Measurements from ENCODE around the gene GNG13. TPM values are rescaled to one million over a fixed set of nuclear protein-coding genes. Genes with fewer than 3 reads are reported as not detected.

Gene GNG13
- total RNA-seq, 2 experiments from 2014 or later, result not detected

- peaks cover 1% of the 10 kb centered on the region for H3K27me3 Mint-ChIP-seq
- H3K36me3 Mint-ChIP-seq (ENCODE audit: low read depth), result peaks cover 15% of the 10 kb centered on the region
- ChIA-PET CTCF (no interaction called here), POLR2A (no interaction called here)
- H3K4me1 Mint-ChIP-seq, result peaks cover 2% of the 10 kb centered on the region
- no peak overlapping the region for H3K4me3 Mint-ChIP-seq
- intact Hi-C loops (cut with DNase I, micrococcal nuclease), result no loop called here
- ATAC-seq (peak; percentile 71), DNase-seq (peak; percentile 58)
- no peak overlapping the region for H3K27ac Mint-ChIP-seq
- H3K9me3 Mint-ChIP-seq (ENCODE audit: low read depth), result no peaks in the 10 kb centered on the region
Measured at GRCh38 chr16:797120-797420, 3.5 kb downstream of the GNG13 start.

GRCh38 chr16:796296-797119 lies 4.0 kb downstream of the GNG13 start:
- no peak overlapping the region for H3K4me3 Mint-ChIP-seq
- no peak overlapping the region for H3K27ac Mint-ChIP-seq
- intact Hi-C loops (cut with DNase I, micrococcal nuclease), result no loop called here
- DNase-seq (no peak), ATAC-seq (no peak)
- ChIA-PET CTCF (no interaction called here), POLR2A (no interaction called here)
- H3K27me3 Mint-ChIP-seq, result no peaks in the 10 kb centered on the region
- peaks cover 19% of the 10 kb centered on the region for H3K36me3 Mint-ChIP-seq (ENCODE audit: low read depth)
- H3K9me3 Mint-ChIP-seq (ENCODE audit: low read depth), result no peaks in the 10 kb centered on the region
- H3K4me1 Mint-ChIP-seq, result peaks cover 2% of the 10 kb centered on the region

DNA sequence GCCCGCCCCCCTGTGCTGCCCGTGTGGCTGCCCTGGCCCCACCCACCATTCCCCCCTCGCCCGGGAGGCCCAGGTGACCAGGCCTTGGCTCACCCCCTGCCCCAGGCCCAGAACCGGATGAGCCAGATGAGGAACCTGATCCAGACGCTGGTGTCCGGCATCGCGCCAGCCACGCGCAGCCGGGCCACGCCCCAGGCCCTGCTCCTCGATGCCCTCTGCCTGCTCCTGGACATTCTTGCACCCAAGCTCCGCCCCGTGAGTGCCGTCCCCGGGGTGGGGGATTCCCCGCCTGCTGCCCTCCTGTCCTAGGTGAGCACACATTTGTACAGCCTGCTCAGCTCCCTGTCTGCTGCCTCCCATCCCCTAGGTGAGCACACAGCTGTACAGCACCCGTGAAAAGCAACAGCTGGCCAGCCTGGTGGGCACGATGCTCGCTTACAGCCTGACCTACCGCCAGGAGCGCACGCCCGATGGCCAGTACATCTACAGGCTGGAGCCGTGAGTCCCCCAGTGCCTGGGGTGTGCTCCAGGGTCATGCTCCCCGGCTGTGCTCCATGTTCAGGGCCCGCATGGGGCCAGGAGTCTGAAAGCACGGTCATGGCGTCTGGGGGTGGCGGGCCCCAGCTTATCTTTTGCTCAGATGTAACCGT lies 4.8 kb downstream of the GNG13 start:
- no peak for DNase-seq
- H3K9me3 Mint-ChIP-seq (ENCODE audit: low read depth), result no peaks in the 10 kb centered on the region
- ChIA-PET CTCF (no interaction called here), POLR2A (no interaction called here)
- ATAC-seq, result no peak
- H3K4me3 Mint-ChIP-seq, result no peak overlapping the region
- H3K36me3 Mint-ChIP-seq (ENCODE audit: low read depth), result peaks cover 23% of the 10 kb centered on the region
- intact Hi-C loops (cut with DNase I, micrococcal nuclease), result no loop called here
- H3K4me1 Mint-ChIP-seq, result peaks cover 2% of the 10 kb centered on the region
- no peaks in the 10 kb centered on the region for H3K27me3 Mint-ChIP-seq
- no peak overlapping the region for H3K27ac Mint-ChIP-seq

GRCh38 chr16:794853-795466 lies 5.6 kb downstream of the GNG13 start:
- Mint-ChIP-seq H3K4me3 (no peak overlapping the region), H3K27ac (no peak overlapping the region), H3K4me1 (peaks cover 2% of the 10 kb centered on the region), H3K36me3 (ENCODE audit: low read depth) (peaks cover 25% of the 10 kb centered on the region), H3K27me3 (no peaks in the 10 kb centered on the region), H3K9me3 (ENCODE audit: low read depth) (no peaks in the 10 kb centered on the region)
- DNase-seq, result no peak
- CTCF ChIA-PET, result no interaction called here
- intact Hi-C loops (cut with DNase I, micrococcal nuclease), result no loop called here
- POLR2A ChIA-PET, result no interaction called here
- no peak for ATAC-seq

- Mint-ChIP-seq H3K4me1 (peaks cover 4% of the 10 kb centered on the region), H3K27ac (no peak overlapping the region), H3K9me3 (ENCODE audit: low read depth) (no peaks in the 10 kb centered on the region), H3K27me3 (no peaks in the 10 kb centered on the region), H3K36me3 (ENCODE audit: low read depth) (peaks cover 27% of the 10 kb centered on the region), H3K4me3 (no peak overlapping the region)
- no peak for ATAC-seq
- POLR2A ChIA-PET, result no interaction called here
- no peak for DNase-seq
- CTCF ChIA-PET, result no interaction called here
- intact Hi-C loops (cut with DNase I, micrococcal nuclease), result no loop called here
Measured at GRCh38 chr16:794091-794822, 6.3 kb downstream of the GNG13 start.

GRCh38 chr16:793414-793813 lies 7.1 kb downstream of the GNG13 start:
- peaks cover 27% of the 10 kb centered on the region for H3K36me3 Mint-ChIP-seq (ENCODE audit: low read depth)
- H3K27me3 Mint-ChIP-seq, result no peaks in the 10 kb centered on the region
- intact Hi-C loops (cut with DNase I, micrococcal nuclease), result no loop called here
- CTCF ChIA-PET, result interaction anchor here (1.2 kb wide), 1 partner anchor 73 kb away, joined by 3 read pairs; no protein-coding TSS in a partner anchor
- H3K4me1 Mint-ChIP-seq, result peaks cover 4% of the 10 kb centered on the region
- DNase-seq (no peak), ATAC-seq (no peak)
- POLR2A ChIA-PET, result no interaction called here
- no peak overlapping the region for H3K27ac Mint-ChIP-seq
- no peaks in the 10 kb centered on the region for H3K9me3 Mint-ChIP-seq (ENCODE audit: low read depth)
- H3K4me3 Mint-ChIP-seq, result no peak overlapping the region

DNA sequence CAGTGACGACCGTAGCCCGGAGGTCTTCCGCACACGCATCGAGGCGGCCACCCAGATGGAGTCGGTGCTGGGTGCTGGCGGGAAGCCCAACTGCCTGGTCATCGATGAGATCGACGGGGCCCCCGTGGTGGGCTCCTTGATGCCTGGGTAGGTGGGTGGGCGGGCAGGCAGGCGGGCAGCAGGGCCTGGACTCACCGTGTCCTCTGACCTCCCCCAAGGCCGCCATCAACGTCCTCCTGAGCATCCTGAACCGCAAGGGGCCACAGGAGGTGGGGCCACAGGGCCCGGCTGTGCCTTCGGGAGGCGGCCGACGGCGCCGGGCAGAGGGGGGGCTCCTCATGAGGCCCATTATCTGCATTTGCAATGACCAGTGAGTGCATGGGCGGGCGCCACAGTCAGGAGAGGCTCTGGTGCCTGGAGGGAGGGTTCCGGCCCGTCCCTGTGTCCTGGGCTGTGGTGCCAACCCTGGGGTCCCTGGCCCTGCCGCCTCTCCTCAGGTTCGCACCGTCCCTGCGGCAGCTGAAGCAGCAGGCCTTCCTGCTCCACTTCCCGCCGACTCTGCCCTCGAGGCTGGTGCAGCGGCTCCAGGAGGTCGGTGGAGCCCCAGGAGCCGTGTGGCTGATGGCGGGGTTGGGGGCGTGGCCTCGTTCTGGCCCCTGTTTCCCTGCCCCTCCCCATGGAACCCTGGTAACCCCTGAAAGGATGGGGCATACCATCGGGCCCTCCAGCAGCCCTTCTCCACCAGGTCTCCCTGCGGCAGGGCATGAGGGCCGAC lies 8.1 kb downstream of the GNG13 start:
- no peak for ATAC-seq
- intact Hi-C loops (cut with DNase I, micrococcal nuclease), result no loop called here
- peaks cover 22% of the 10 kb centered on the region for H3K36me3 Mint-ChIP-seq (ENCODE audit: low read depth)
- no peak overlapping the region for H3K4me3 Mint-ChIP-seq
- H3K27me3 Mint-ChIP-seq, result no peaks in the 10 kb centered on the region
- ChIA-PET POLR2A (no interaction called here), CTCF (interaction anchor here (1.2 kb wide), 1 partner anchor 72 kb away, joined by 3 read pairs; no protein-coding TSS in a partner anchor)
- H3K27ac Mint-ChIP-seq, result no peak overlapping the region
- DNase-seq, result no peak
- peaks cover 7% of the 10 kb centered on the region for H3K4me1 Mint-ChIP-seq
- H3K9me3 Mint-ChIP-seq (ENCODE audit: low read depth), result no peaks in the 10 kb centered on the region

- H3K36me3 Mint-ChIP-seq (ENCODE audit: low read depth), result peaks cover 15% of the 10 kb centered on the region
- H3K9me3 Mint-ChIP-seq (ENCODE audit: low read depth), result no peaks in the 10 kb centered on the region
- H3K27me3 Mint-ChIP-seq, result no peaks in the 10 kb centered on the region
- H3K27ac Mint-ChIP-seq, result no peak overlapping the region
- ChIA-PET POLR2A (no interaction called here), CTCF (interaction anchor here (1.0 kb wide), 1 partner anchor 75 kb away, joined by 3 read pairs; no protein-coding TSS in a partner anchor)
- peaks cover 11% of the 10 kb centered on the region for H3K4me1 Mint-ChIP-seq
- DNase-seq (no peak), ATAC-seq (no peak)
- no peak overlapping the region for H3K4me3 Mint-ChIP-seq
- intact Hi-C loops (cut with DNase I, micrococcal nuclease), result no loop called here
Measured at GRCh38 chr16:791131-791530, 9.4 kb downstream of the GNG13 start.

DNA sequence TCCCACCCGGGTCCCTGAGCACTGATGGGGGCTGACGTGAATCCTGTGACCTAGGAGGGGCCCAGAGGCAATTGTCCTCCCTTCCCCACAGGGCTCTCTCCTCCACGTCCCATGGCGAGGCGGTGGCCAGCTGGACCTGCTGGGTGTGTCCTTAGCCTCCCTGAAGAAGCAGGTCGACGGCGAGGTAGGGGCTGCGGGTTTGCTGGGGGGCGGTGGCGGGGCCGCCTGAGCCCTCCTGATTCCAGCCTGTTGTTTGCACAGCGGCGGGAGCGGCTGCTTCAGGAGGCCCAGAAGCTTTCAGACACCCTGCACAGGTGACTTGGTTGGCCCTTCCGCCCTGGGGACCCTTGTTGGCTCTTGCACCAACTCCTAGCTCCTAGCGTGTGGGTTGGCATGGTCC lies 10.4 kb downstream of the GNG13 start:
- Mint-ChIP-seq H3K27me3 (no peaks in the 10 kb centered on the region), H3K4me3 (peak overlapping the region; percentile 88), H3K4me1 (peaks cover 10% of the 10 kb centered on the region), H3K27ac (no peak overlapping the region), H3K36me3 (ENCODE audit: low read depth) (peaks cover 13% of the 10 kb centered on the region), H3K9me3 (ENCODE audit: low read depth) (no peaks in the 10 kb centered on the region)
- DNase-seq, result no peak
- POLR2A ChIA-PET, result no interaction called here
- intact Hi-C loops (cut with DNase I, micrococcal nuclease), result no loop called here
- CTCF ChIA-PET, result interaction anchor here (1.0 kb wide), 1 partner anchor 74 kb away, joined by 3 read pairs; no protein-coding TSS in a partner anchor
- no peak for ATAC-seq

- peaks cover 16% of the 10 kb centered on the region for H3K36me3 Mint-ChIP-seq (ENCODE audit: low read depth)
- POLR2A ChIA-PET, result interaction anchor here (0.5 to 1.2 kb wide), 2 partner anchors 35 to 54 kb away, joined by 4 to 6 read pairs; no protein-coding TSS in a partner anchor
- CTCF ChIA-PET, result interaction anchor here (0.8 to 1.8 kb wide), 5 partner anchors 11 to 83 kb away, joined by 3 to 9 read pairs (median 5); partner anchors contain the start of genes ANTKMT and GNG13
- H3K27me3 Mint-ChIP-seq, result no peaks in the 10 kb centered on the region
- H3K4me1 Mint-ChIP-seq, result peaks cover 13% of the 10 kb centered on the region
- no peak for ATAC-seq
- DNase-seq, result no peak
- no peak overlapping the region for H3K27ac Mint-ChIP-seq
- peak overlapping the region; percentile 88 for H3K4me3 Mint-ChIP-seq
- no peaks in the 10 kb centered on the region for H3K9me3 Mint-ChIP-seq (ENCODE audit: low read depth)
- intact Hi-C loops (cut with DNase I, micrococcal nuclease), result loop anchor here in 1 of 2 experiments (2.0 to 5.0 kb wide), 2 partner anchors 69 to 92 kb away; partner anchors contain the start of gene ANTKMT
Measured at GRCh38 chr16:789191-789850, 11.2 kb downstream of the GNG13 start.

Measured in activated CD4-positive, alpha-beta T cell treated with anti-CD3 and anti-CD28 coated beads for 36 hours (primary cell).